NOMO-1 (cell line): ENCODE measurements around the gene MST1R.

Experiments used
- DNase-seq, 2 experiments: peaks; one replicate each; lab custom pipeline; 2025; ENCODE audit not compliant: unreplicated experiment in 2 of 2; lab: John Stamatoyannopoulos, UW

MST1R gene

GRCh38 chr3:49841806-49842205 lies 61.9 kb downstream of the MST1R start:
- no peak for DNase-seq

GRCh38 chr3:49841126-49841696 lies 62.5 kb downstream of the MST1R start:
- peak; percentile 22 to 38 for DNase-seq

GRCh38 chr3:49840388-49840787 lies 63.3 kb downstream of the MST1R start:
- no peak for DNase-seq

- DNase-seq: peak; percentile 54 to 79
Observed at GRCh38 chr3:49839193-49839809, 64.4 kb downstream of the MST1R start.
